K562 (cell line): ENCODE results near the gene ZMYM1. TPM values are rescaled to one million over a fixed set of nuclear protein-coding genes. Genes with fewer than 3 reads are reported as not detected.
A peak's percentile ranks its signal among the peaks of the same experiment; 100 is the strongest.
"Not testable (repeated sequence)": the region's sequence is repeated elsewhere in the genome, so short reads cannot be mapped to it uniquely, and the experiment has no call there.

Experiments
- ATAC-seq: fragments of 200-7000 bp; cut with Tn5 transposase; 3 replicates; pipeline ENCODE4 v1.9.1; 2020; ENCODE audit warnings: moderate library complexity
- BruUV-seq: library from RNA; stranded (reverse); fragments of 400-500 nt; replicated peaks from 2 replicates; lab custom pipeline; 2021; lab: Mats Ljungman, UMichigan
- CTCF ChIA-PET: fragments of 300-600 bp; formaldehyde crosslinking; extraction: SDS; loops from one replicate; lab custom pipeline; 2021; ENCODE audit warnings: low intra/inter-chr PET ratio; lab: Yijun Ruan, JAX
- POLR2A ChIA-PET: fragments of 300-600, 350-650 bp; sonication (Branson Sonifier 250); formaldehyde crosslinking; extraction: SDS; loops from one replicate; lab custom pipeline; 2021; ENCODE audit warnings: antibody characterized with exemption, inconsistent platforms; lab: Yijun Ruan, JAX
- DNase-seq, 4 experiments: peaks; one replicate each; pipeline versions ENCODE4 v3.0.0 to v3.0.0-alpha.2; 2011 to 2018; ENCODE audit warnings: low spot score in 3 of 4, mixed read lengths in 3 of 4; ENCODE audit errors: extremely low read depth in 1 of 4
- FAIRE-seq: peaks from 2 replicates; lab custom pipeline; 2011; peaks lifted over from hg19 to GRCh38; lab: Jason Lieb, UNC
- H2AFZ ChIP-seq: 2 replicates; pipeline ENCODE4 v1.6.0; 2011; ENCODE audit warnings: low read depth, low read length, control low read depth, inconsistent platforms
- H3K27ac ChIP-seq: fragments of 200-600 bp; 3 replicates; pipeline ENCODE4 v1.8.0; 2011; ENCODE audit warnings: low read depth, mild to moderate bottlenecking, control low read depth, inconsistent platforms, low read length, moderate library complexity, mixed read lengths; ENCODE audit errors: extremely low read depth
- H3K27me3 ChIP-seq, 2 experiments: fragments of 300-600 bp in 1 of 2; 2 replicates in 1 of 2; 3 replicates in 1 of 2; pipeline versions ENCODE4 v1.6.0 to v1.8.0; 2011; ENCODE audit warnings: inconsistent platforms in 2 of 2, low read length in 2 of 2, mild to moderate bottlenecking in 1 of 2, mixed read lengths in 1 of 2, moderate library complexity in 1 of 2; ENCODE audit not compliant: control insufficient read depth in 2 of 2, insufficient read depth in 2 of 2
- H3K36me3 ChIP-seq: fragments of 300-600 bp; 3 replicates; pipeline ENCODE4 v1.8.0; 2011; ENCODE audit warnings: mild to moderate bottlenecking, low read length, inconsistent platforms; ENCODE audit not compliant: control insufficient read depth, insufficient read depth
- H3K4me1 ChIP-seq, 2 experiments: fragments of 200-600 bp in 1 of 2; replicated peaks in 1 of 2; 2 replicates in 1 of 2; 3 replicates in 1 of 2; pipeline versions ENCODE4 v1.5.1 to v1.8.0; 2011; ENCODE audit warnings: inconsistent platforms in 2 of 2, low read length in 2 of 2, mild to moderate bottlenecking in 1 of 2, mixed read lengths in 1 of 2, moderate library complexity in 1 of 2; ENCODE audit not compliant: control insufficient read depth in 2 of 2, insufficient read depth in 2 of 2
- H3K4me2 ChIP-seq: 2 replicates; pipeline ENCODE4 v1.6.1; 2011; ENCODE audit warnings: low read length, control low read depth, inconsistent platforms, mixed read lengths; ENCODE audit not compliant: insufficient read depth
- H3K4me3 ChIP-seq: fragments of 200-600 bp; sonication (generic), shearing (Covaris generic); 2 replicates; pipeline ENCODE4 v1.5.1; 2016; ENCODE audit warnings: control low read depth, inconsistent platforms
- H3K79me2 ChIP-seq: fragments of 200-600 bp; 3 replicates; pipeline ENCODE4 v1.8.0; 2011; ENCODE audit warnings: low read length, inconsistent platforms; ENCODE audit not compliant: control insufficient read depth, insufficient read depth
- H3K9ac ChIP-seq, 2 experiments: 2 replicates each; pipeline versions ENCODE4 v1.6.0 to v1.6.1; 2011; ENCODE audit warnings: low read depth in 2 of 2, low read length in 2 of 2, control low read depth in 1 of 2, inconsistent platforms in 1 of 2, mild to moderate bottlenecking in 1 of 2, mixed read lengths in 1 of 2; ENCODE audit not compliant: insufficient read depth in 1 of 2
- H3K9me1 ChIP-seq: one replicate; pipeline ENCODE4 v1.6.0; 2011; ENCODE audit warnings: inconsistent platforms, mild to moderate bottlenecking, low read length, moderate library complexity; ENCODE audit not compliant: control insufficient read depth, insufficient read depth
- H3K9me3 ChIP-seq: replicated peaks from 2 replicates; pipeline ENCODE4 v1.5.1; 2011; ENCODE audit warnings: low read depth, low read length, inconsistent platforms; ENCODE audit not compliant: control insufficient read depth, insufficient read depth
- H4K20me1 ChIP-seq: replicated peaks from 2 replicates; pipeline ENCODE4 v1.6.1; 2011; ENCODE audit warnings: low read length, inconsistent platforms, mixed read lengths; ENCODE audit not compliant: control insufficient read depth, insufficient read depth
- WGBS: fragments of 100-300 bp; shearing (Covaris generic); methylation state at CpG from one replicate; pipeline ENCODE4 v1.1.6; 2016; ENCODE audit warnings: low coverage, mixed read lengths; ENCODE audit not compliant: insufficient coverage; ENCODE audit errors: missing lambda C conversion rate; 5-methylcytosine and 5-hydroxymethylcytosine counted together
- in situ Hi-C: fragments of 300-500 bp; cut with MboI; formaldehyde crosslinking; loops from 4 replicates; pipeline ENCODE4 v1.15.0; 2018; ENCODE audit warnings: inconsistent platforms, mixed read lengths
- intact Hi-C: fragments of 100-400 bp; cut with micrococcal nuclease; formaldehyde crosslinking; loops from 2 replicates; pipeline ENCODE4 v1.14.2; 2022
- polyA plus RNA-seq, 8 experiments: library from polyadenylated mRNA; depleted of rRNA in 4 of 8; stranded (reverse) in 5 of 8; unstranded in 3 of 8; fragments of >200 nt; fragmentation: Nextera tagmentation in 2 of 8; fragmentation: Illumina TruSeq in 1 of 8; extraction: Ambion mirVana in 2 of 8; extraction: Trizol in 1 of 8; gene quantifications; 2 replicates each; pipeline versions ENCODE4 v1.2.1 to v1.2.3, GENCODE V29; 2011 to 2014; ENCODE audit warnings: inconsistent platforms in 1 of 8, missing spikeins in 1 of 8
- total RNA-seq, 7 experiments: library from RNA; depleted of rRNA in 6 of 7; stranded (reverse); fragments of >200 nt in 6 of 7; fragmentation: Illumina TruSeq in 2 of 7; extraction: Trizol in 2 of 7; gene quantifications; 2 replicates each; pipeline versions ENCODE4 v1.2.1 to v1.2.3, GENCODE V29; 2011 to 2021; ENCODE audit warnings: low replicate concordance in 1 of 7

Gene ZMYM1
- total and polyA plus RNA-seq, 9 of the 15 experiments (the other 6 are each of a cell fraction or from before 2014, with no cell fraction given), result 7.5 to 25.4 (median 15.8) TPM

DNA sequence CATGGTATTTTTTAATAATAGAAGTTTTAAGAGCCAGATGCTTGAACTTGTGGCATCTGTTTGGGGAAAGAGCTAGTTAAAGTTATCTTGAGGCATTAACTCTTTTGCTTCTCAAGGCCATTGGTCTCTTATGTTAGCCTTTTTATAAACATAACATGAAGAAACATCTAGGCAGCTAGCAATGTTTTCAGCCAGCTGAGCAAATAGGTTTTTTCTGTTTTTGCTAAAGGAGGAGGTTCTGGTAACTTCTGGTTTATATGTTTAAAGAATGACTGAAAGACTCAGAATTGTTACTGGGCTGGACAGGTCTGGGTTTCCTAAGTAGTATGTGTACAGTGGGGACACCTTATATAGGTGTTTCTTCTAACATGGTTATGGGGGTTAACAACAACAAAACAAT, 63.1 kb downstream of the ZMYM1 start:
- H3K9me1 ChIP-seq, FAIRE-seq, H3K4me2 ChIP-seq, H4K20me1 ChIP-seq, H3K9ac ChIP-seq, H3K36me3 ChIP-seq, BruUV-seq, H3K4me3 ChIP-seq, intact Hi-C loops, H3K4me1 ChIP-seq, H3K27ac ChIP-seq, ATAC-seq, H3K9me3 ChIP-seq, CTCF ChIA-PET, H3K79me2 ChIP-seq, H3K27me3 ChIP-seq, DNase-seq, in situ Hi-C loops: not testable (repeated sequence)
- peak overlapping the region; percentile 55; the same call in 1 of the 2 replicates for H2AFZ ChIP-seq
- POLR2A ChIA-PET, result interaction anchor here (1.0 to 1.7 kb wide), 2 partner anchors 12 to 51 kb away, joined by 4 to 5 read pairs; partner anchors contain the start of gene SFPQ

DNA sequence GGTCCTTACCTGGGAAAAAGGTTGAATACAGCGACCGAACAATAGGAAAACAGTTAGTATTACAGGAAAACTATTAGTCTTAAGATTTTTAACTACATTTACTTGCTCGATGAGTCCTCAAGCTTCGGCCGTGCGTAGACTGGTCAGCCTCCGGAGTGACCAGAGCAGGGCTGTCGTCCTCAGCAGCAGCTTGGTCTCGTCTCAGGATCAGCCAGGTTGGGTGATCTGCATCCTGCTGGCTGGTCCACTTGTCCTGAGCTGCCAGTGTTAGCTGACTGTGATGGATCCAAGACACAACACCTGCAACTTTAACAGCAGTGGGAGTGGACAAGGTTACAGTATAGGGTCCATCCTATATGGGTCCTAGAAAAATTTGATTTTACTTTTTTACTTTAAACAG, 63.5 kb downstream of the ZMYM1 start:
- H3K4me1 ChIP-seq, in situ Hi-C loops, ATAC-seq, H3K9me1 ChIP-seq, DNase-seq, H3K79me2 ChIP-seq, H3K4me2 ChIP-seq, H3K27me3 ChIP-seq, H3K9me3 ChIP-seq, BruUV-seq, H4K20me1 ChIP-seq, intact Hi-C loops, H3K4me3 ChIP-seq, CTCF ChIA-PET, FAIRE-seq, H3K36me3 ChIP-seq, H3K9ac ChIP-seq, H3K27ac ChIP-seq: not testable (repeated sequence)
- POLR2A ChIA-PET, result interaction anchor here (1.7 kb wide), 1 partner anchor 12 kb away, joined by 4 read pairs; no protein-coding TSS in a partner anchor
- peak overlapping the region; percentile 55 for H2AFZ ChIP-seq
- WGBS, result 67% methylated on average over 9 of the region's 9 CpGs
